HG02884 (cell line): ENCODE results near the gene PRR23A.
"Not testable (repeated sequence)": the region's sequence is repeated elsewhere in the genome, so short reads cannot be mapped to it uniquely, and the experiment has no call there.

Source experiments
- ATAC-seq: cut with Tn5 transposase; IDR thresholded peaks from one replicate; pipeline ENCODE4 v1.9.1; 2021; ENCODE audit warnings: mild to moderate bottlenecking, moderate library complexity; ENCODE audit not compliant: unreplicated experiment

The PRR23A gene

DNA sequence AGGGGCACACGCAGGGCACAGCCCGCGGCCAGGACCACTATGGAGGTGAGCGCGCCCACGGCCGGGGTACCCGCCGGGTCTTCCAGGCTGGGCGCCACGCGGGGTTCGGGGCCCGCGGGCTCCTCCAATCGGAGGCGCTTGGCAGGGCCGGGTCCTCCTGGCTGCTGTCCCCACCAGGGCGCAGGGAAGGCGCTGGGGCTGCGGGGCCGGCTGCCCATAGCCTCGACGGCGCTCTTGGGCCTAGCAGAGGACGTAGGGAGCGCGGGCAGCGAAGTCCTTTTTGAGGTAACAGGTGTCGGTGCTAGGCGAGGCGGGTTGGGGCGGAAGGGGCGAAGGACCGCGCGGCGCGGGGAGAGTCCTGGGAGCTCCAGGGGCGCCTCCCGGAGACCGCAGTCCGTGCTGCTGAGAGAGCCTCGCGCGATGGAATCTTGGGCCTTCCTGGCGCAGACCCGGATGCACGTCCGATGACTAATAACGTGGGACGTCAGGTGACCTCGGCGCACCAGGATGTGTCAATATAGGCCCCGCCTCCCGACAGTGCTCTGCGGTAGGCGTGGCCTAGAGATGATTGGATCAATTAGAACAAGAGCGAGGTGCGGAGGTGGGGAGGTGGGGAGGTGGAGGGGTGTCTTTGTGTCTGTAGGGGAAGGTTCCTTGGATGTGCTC, at the start of gene PRR23A:
TSS of gene PRR23A (minus strand) at position 218 of the 666 bp plus-strand sequence. CDS start at position 218, 0 bp downstream.
- no peak for ATAC-seq

DNA sequence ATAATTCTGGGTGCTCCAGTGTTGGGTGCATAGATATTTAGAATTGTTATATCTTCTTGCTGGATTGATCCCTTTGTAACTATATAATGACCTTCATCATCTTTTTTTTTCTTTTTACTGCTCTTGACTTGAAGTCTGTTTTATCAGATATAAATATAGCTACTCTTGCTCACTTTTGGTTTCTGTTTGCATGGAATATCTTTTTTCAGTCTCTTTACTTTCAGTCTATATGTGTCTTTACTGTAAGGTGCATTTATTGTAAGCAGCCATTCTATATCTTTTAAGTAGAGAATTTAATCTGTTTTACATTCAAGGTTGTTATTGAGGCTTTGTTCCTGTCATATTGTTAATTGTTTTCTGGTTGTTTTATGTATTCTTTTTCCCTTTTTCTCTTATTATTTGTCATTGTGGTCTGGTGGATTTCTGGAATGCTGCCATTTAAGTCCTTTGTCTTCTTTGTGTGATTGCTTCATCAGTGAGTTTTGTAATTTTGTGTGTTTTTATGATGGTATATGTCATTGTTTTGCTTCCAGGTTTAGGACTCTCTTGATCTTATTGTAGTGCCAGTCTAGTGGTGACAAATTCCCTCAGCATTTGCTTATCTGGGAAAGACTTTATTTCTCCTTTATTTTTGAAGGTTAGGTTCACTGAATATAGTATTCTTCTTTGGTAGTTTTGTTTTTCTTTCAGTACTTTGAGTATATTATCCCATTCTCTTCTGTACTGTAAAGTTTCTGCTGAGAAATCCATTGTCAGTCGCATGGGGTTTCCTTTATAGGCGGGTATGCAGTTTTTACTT, 46.9 kb upstream of the PRR23A start:
- ATAC-seq, result no peak

GRCh38 chr3:139044366-139045210, 38.5 kb upstream of the PRR23A start, which contains the start of gene PRR23C:
TSS of gene PRR23C (minus strand) at chr3:139044892. CDS start at chr3:139044620, 272 bp downstream.
- ATAC-seq, result no peak

DNA sequence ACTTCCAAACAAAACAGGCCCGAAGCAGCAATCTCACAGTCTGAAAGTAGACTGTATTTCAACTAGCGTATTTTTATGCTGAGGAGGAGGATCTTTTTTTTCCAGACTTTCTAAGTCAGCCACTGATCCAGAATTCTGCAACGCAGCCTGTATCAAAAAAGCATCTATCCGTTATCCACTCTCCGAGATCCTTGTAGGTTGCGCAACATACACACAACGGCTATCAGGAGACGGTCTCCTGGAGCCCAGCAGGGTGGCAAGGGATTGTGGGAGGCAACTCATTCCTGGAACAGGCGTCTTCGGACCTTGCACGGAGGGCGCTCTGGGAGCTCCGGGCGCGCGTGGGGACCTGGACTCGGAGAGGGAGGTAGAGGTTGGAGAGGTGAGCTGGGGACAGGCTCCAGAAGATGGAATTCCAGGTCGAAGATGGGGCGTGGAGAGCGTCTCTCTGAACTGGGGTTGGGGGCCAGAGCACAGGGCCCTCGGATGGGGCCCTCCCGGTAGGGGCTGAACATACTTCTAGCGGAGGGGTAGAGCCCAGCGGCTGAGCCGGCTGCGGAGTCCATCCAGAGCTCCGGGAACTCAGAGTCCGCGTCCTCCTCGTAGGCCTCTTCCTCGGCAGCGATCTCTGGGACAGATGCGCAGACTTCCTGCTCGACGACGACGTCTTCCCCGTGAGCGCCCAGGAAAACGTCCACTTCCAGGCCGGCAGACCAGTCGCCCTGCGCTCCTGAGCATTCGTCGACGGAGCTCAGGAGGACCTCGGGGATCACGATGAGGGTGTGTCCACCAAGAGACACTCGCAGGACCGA, 37.7 kb upstream of the PRR23A start:
- ATAC-seq, result no peak

DNA sequence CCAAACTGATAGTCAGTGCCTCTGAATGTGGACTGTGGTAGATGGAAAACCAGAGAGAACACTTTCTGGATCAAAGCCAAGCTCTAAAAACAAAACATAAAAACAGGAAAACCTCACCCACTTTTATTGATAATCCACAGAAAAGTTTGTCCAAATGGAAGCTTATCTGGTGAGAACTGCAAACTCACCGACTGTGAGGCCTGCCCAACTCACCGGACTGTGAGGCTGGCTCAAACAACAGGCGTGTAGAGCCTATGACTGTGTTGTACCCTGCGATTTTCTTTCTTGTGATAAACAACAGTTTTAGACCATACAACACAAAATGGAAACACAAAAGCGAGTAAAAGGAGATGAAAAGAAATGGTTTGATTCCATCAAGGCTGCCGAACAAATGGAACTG, 31.4 kb upstream of the PRR23A start:
- no peak for ATAC-seq

DNA sequence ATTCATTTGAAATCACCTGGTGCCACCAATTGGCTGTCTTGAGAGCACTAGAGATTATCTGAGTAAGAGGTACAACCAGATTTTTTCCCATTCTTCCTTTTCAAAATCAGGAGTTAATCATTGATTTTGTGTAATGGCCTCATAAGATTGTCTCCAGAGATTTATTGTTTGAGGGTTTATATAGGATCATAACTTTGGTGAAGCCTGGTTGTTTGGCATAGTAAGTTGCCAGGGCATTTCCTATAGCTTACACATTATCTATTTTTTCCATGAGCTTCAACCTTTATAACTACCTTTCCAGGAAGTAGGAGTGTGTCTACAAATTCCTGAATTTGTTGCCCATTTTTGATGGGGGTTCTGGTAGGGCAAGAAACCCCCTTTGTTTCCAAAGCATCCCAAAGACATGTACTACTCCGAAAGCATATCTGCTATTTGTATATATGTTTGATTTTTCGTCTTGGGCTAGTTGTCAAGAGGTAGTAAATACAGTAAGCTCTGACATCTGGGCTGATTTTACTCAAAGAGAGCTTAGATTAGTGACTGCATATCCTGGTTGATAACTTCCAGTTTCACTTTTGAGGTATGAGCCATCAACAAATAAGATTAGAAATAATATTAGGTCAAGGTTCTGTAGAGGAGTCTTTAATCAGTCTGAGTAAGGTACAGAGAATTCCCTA, 26.4 kb upstream of the PRR23A start:
- no peak for ATAC-seq

GRCh38 chr3:139030576-139030975, 24.5 kb upstream of the PRR23A start:
- ATAC-seq, result not testable (repeated sequence)

GRCh38 chr3:139024968-139025367, 18.9 kb upstream of the PRR23A start:
- ATAC-seq, result no peak

- ATAC-seq, result no peak
Observed at GRCh38 chr3:139020868-139021234, 14.8 kb upstream of the PRR23A start, which contains the start of gene PRR23B. TSS of gene PRR23B (minus strand) at chr3:139020926. CDS start at chr3:139020661, 265 bp downstream.

DNA sequence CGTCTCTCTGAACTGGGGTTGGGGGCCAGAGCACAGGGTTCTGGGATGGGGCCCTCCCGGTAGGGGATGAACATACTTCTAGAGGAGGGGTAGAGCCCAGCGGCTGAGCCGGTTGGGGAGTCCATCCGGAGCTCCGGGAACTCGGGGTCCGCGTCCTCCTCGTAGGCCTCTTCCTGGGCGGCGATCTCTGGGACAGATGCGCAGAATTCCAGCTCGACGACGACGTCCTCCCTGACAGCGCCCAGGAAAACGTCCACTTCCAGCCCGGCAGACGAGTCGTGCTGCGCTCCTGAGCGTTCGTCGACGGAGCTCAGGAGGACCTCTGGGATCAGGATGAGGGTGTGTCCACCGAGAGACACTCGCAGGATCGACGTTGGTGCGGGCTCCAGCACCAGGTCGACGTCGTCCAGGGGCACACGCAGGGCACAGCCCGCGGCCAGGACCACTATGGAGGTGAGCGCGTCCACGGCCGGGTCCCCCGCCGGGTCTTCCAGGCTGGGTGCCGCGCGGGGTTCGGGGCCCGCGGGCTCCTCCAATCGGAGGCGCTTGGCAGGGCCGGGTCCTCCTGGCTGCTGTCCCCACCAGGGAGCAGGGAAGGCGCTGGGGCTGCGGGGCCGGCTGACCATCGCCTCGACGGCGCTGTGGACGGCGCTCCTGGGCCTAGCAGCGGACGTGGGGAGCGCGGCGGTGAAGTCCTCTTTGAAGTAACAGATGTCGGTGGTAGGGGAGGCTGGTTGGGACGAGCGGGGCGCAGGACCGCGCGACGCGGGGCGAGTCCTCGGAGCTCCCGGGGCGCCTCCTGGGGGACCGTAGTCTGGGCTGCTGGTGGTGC, 14.2 kb upstream of the PRR23A start:
- ATAC-seq, result no peak

DNA sequence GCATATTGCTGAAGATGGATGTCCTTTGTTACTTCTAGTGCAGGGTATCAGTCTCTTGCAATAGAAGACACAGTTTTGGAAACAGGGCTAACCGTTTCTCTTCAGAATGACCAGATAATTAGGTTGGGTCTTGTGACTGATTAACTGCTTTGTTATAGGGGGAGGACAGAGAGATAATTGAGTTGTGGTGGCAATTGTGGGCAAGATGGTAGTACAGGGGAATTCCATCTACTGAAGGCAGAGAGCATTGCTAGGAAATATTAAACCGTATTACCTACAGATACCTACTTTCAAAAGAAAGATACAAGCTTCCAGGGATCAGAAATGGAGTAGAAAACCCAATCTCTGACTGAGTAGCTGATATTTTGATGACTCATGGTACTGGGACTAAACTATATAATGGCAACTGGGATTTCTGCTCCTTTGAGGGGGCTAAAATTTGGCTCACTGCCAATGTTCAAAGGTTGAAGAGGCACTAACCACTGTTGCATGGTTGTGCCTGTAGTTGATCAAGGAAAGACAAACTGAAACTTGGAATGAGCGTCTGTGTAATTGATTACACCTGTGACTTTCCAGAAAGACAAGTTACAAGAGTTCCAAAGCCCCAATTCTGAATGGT, 10.5 kb upstream of the PRR23A start:
- no peak for ATAC-seq

GRCh38 chr3:139005356-139005993, 593 bp downstream of the PRR23A start:
- ATAC-seq, result no peak

- no peak for ATAC-seq
Observed at GRCh38 chr3:138995706-138996105, 10.4 kb downstream of the PRR23A start.

DNA sequence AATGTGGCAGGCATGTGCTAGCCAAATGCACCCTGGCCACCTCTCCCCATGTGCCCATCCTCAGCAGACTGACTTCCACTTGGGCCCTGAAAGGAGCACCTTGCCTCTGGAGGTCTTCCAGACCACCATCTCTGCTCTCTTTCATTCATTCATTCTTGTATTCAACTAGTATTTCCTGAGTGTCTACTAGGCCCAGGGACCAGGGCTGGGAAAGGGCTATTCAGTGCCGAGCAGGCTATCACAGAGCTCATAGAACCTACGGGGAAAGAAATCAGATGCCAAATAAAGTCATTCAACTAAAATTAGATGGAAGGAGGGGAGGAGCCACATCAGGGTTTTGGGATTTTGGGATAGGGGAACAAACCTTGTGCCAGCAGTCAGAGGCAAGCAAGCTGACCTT, 18.9 kb downstream of the PRR23A start:
- ATAC-seq, result no peak

DNA sequence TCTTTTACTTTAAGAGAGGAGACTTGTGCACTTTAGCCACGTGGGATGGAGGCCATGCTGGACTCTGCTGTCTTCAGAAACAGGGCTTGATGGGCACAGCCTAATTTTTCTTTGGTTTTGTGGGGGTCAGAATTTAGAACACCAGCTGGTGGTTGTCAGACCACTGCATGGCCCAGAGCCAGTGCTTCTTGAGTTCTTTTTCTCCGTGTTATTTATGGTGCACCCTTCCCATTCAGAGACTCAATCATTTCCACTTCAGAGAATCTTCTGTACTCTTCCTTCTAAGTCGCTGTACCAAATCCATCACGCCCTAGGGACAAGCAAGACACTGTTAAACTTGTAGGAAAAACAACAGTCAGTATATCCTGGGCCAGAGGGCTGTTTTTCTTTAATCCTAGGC, 20.1 kb downstream of the PRR23A start:
- ATAC-seq, result no peak

GRCh38 chr3:138984816-138985215, 21.3 kb downstream of the PRR23A start:
- ATAC-seq, result no peak

GRCh38 chr3:138976047-138976446, 30.0 kb downstream of the PRR23A start:
- no peak for ATAC-seq

DNA sequence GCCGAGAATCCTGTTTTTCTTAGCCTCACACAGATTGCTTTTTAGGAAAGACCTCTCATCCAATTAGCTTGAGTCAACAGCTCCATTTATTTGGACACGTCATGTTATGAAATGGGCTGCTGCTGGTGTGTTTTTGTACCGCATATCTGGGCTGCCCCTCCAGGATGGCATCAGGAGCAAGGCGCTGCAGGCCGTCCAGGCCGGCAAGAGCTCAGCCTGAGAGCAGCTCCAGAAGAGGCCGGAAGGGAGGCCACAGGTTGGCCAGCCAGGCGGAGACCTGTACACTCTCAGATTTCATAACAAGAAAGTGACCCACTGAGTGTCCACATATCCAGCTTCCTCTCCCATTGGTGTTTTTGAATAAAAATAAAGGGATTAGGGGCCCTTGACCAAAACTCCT, 30.7 kb downstream of the PRR23A start:
- no peak for ATAC-seq
